NT2/D1 (cell line): ENCODE results near the gene APOL1.
"Not testable (repeated sequence)": the region's sequence is repeated elsewhere in the genome, so short reads cannot be mapped to it uniquely, and the experiment has no call there.

Experiments used
- DNase-seq: peaks from one replicate; pipeline ENCODE4 v3.0.0-alpha.2; 2011; ENCODE audit warnings: low read depth, low spot score
- H3K27me3 ChIP-seq: 2 replicates; pipeline ENCODE4 v1.6.0; 2011; ENCODE audit warnings: mild to moderate bottlenecking; ENCODE audit not compliant: insufficient read length, insufficient read depth
- H3K36me3 ChIP-seq: 2 replicates; pipeline ENCODE4 v1.6.1; 2011; ENCODE audit warnings: mild to moderate bottlenecking, low read length, mixed read lengths; ENCODE audit not compliant: insufficient read depth, insufficient read length
- H3K4me1 ChIP-seq: 2 replicates; pipeline ENCODE4 v1.5.1; 2011; ENCODE audit not compliant: insufficient read depth, insufficient read length
- H3K4me3 ChIP-seq: 2 replicates; pipeline ENCODE4 v1.5.1; 2011; ENCODE audit warnings: low read depth; ENCODE audit not compliant: insufficient read length
- H3K9ac ChIP-seq: 2 replicates; pipeline ENCODE4 v1.6.0; 2011; ENCODE audit warnings: low read depth; ENCODE audit not compliant: insufficient read length
- H3K9me3 ChIP-seq: 2 replicates; pipeline ENCODE4 v1.5.1; 2011; ENCODE audit warnings: mild to moderate bottlenecking, low read length; ENCODE audit not compliant: insufficient read depth
- SUZ12 ChIP-seq: IDR thresholded peaks from 2 replicates; pipeline ENCODE4 v1.6.1; 2011; ENCODE audit not compliant: insufficient read length, insufficient read depth; ENCODE audit errors: extremely low read depth
- YY1 ChIP-seq: IDR thresholded peaks from 2 replicates; pipeline ENCODE4 v1.6.1; 2011; ENCODE audit not compliant: insufficient read length, insufficient read depth
- ZNF274 ChIP-seq: IDR thresholded peaks from 2 replicates; pipeline ENCODE4 v1.6.1; 2011; ENCODE audit warnings: mild to moderate bottlenecking, low read depth, low read length

APOL1 gene

GRCh38 chr22:36256478-36256877 lies 3.5 kb downstream of the APOL1 start:
- Histone ChIP-seq H3K4me1 (peaks cover 7% of the 10 kb centered on the region), H3K36me3 (no peaks in the 10 kb centered on the region), H3K27me3 (no peaks in the 10 kb centered on the region), H3K9ac (no peak overlapping the region), H3K4me3 (no peak overlapping the region), H3K9me3 (no peaks in the 10 kb centered on the region)
- TF ChIP-seq SUZ12, result no peak
- TF ChIP-seq ZNF274, result no peak
- no peak for TF ChIP-seq YY1
- DNase-seq, result no peak

- no peaks in the 10 kb centered on the region for H3K36me3 ChIP-seq
- H3K4me3 ChIP-seq, result no peak overlapping the region
- H3K4me1 ChIP-seq, result peaks cover 2% of the 10 kb centered on the region
- no peak overlapping the region for H3K9ac ChIP-seq
- no peak for DNase-seq
- H3K9me3 ChIP-seq, result no peaks in the 10 kb centered on the region
- H3K27me3 ChIP-seq, result no peaks in the 10 kb centered on the region
- no peak for TF ChIP-seq ZNF274
- no peak for TF ChIP-seq YY1
- TF ChIP-seq SUZ12, result no peak
These were observed 4.4 kb downstream of the APOL1 start for GRCh38 chr22:36257308-36257707.

- Histone ChIP-seq H3K9me3 (no peaks in the 10 kb centered on the region), H3K9ac (no peak overlapping the region), H3K27me3 (no peaks in the 10 kb centered on the region), H3K4me3 (no peak overlapping the region), H3K4me1 (peaks cover 2% of the 10 kb centered on the region), H3K36me3 (no peaks in the 10 kb centered on the region)
- no peak for TF ChIP-seq ZNF274
- TF ChIP-seq YY1, result no peak
- no peak for TF ChIP-seq SUZ12
- DNase-seq, result no peak
These were observed 5.2 kb downstream of the APOL1 start for GRCh38 chr22:36257948-36258670.

- H3K9me3 ChIP-seq, result no peaks in the 10 kb centered on the region
- DNase-seq, result no peak
- peak overlapping the region; percentile 4 for H3K4me3 ChIP-seq
- no peak for TF ChIP-seq ZNF274
- H3K4me1 ChIP-seq, result peaks cover 2% of the 10 kb centered on the region
- H3K36me3 ChIP-seq, result no peaks in the 10 kb centered on the region
- H3K9ac ChIP-seq, result peak overlapping the region; percentile 56
- no peaks in the 10 kb centered on the region for H3K27me3 ChIP-seq
These were observed 6.0 kb downstream of the APOL1 start for GRCh38 chr22:36258701-36259614.

GRCh38 chr22:36259615-36260300 lies 6.8 kb downstream of the APOL1 start:
- Histone ChIP-seq H3K36me3 (no peaks in the 10 kb centered on the region), H3K27me3 (no peaks in the 10 kb centered on the region), H3K9me3 (no peaks in the 10 kb centered on the region), H3K4me3 (peak overlapping the region; percentile 4), H3K4me1 (peaks cover 2% of the 10 kb centered on the region), H3K9ac (peak overlapping the region; percentile 56)
- TF ChIP-seq SUZ12, result no peak
- no peak for TF ChIP-seq ZNF274
- TF ChIP-seq YY1, result no peak
- no peak for DNase-seq

GRCh38 chr22:36261675-36262074 lies 8.7 kb downstream of the APOL1 start:
- H3K9me3 ChIP-seq, H3K36me3 ChIP-seq, H3K27me3 ChIP-seq, H3K4me3 ChIP-seq, H3K9ac ChIP-seq, DNase-seq, H3K4me1 ChIP-seq: not testable (repeated sequence)

- H3K9me3 ChIP-seq, H3K9ac ChIP-seq, H3K27me3 ChIP-seq, H3K4me3 ChIP-seq, DNase-seq, H3K36me3 ChIP-seq, H3K4me1 ChIP-seq: not testable (repeated sequence)
These were observed 9.4 kb downstream of the APOL1 start for GRCh38 chr22:36262307-36262706.

- not testable (repeated sequence) for H3K4me1 ChIP-seq, H3K4me3 ChIP-seq, H3K27me3 ChIP-seq, H3K9me3 ChIP-seq, H3K9ac ChIP-seq, H3K36me3 ChIP-seq, DNase-seq
These were observed 10.3 kb downstream of the APOL1 start for GRCh38 chr22:36263216-36263673.

- not testable (repeated sequence) for H3K36me3 ChIP-seq, H3K27me3 ChIP-seq, H3K4me1 ChIP-seq, H3K9ac ChIP-seq, H3K9me3 ChIP-seq, DNase-seq, H3K4me3 ChIP-seq
These were observed 11.1 kb downstream of the APOL1 start for GRCh38 chr22:36263886-36264664.
